ENCODE results near the gene MID1.

MID1 gene

GRCh38 chrX:10415306-10416001, 204.9 kb downstream of the MID1 start:
- DNase-seq: no peak

GRCh38 chrX:10414862-10415261, 205.5 kb downstream of the MID1 start:
- no peak for DNase-seq

GRCh38 chrX:10414156-10414824, 206.1 kb downstream of the MID1 start:
- peak in 1 of 3 experiments; percentile 36 for DNase-seq

GRCh38 chrX:10404436-10404835, 215.9 kb downstream of the MID1 start:
- no peak for DNase-seq

- no peak for DNase-seq
These were observed 219.1 kb downstream of the MID1 start for GRCh38 chrX:10401239-10401638.

- no peak for DNase-seq
These were observed 221.2 kb downstream of the MID1 start for GRCh38 chrX:10399043-10399741.

GRCh38 chrX:10398215-10398614, 222.2 kb downstream of the MID1 start:
- DNase-seq: no peak

- no peak for DNase-seq
These were observed 223.0 kb downstream of the MID1 start for GRCh38 chrX:10397349-10397748.

GRCh38 chrX:10395643-10396042, 224.7 kb downstream of the MID1 start:
- no peak for DNase-seq

All from NCI-H1417 (cell line).